SU-DHL-6 (cell line): ENCODE data around the gene DCLK1.

ENCODE experiments used
- CTCF ChIP-seq: fragments of 200-600 bp; sonication (generic); IDR thresholded peaks from one replicate; pipeline ENCODE4 v1.5.1; 2017; ENCODE audit warnings: antibody characterized with exemption, mild to moderate bottlenecking, low read length, moderate library complexity; ENCODE audit not compliant: insufficient read depth, poor library complexity, severe bottlenecking
- EZH2phosphoT487 ChIP-seq: fragments of 200-600 bp; sonication (generic), shearing (Covaris generic); conservative IDR thresholded peaks from 2 replicates; pipeline ENCODE4 v1.6.1; 2018; ENCODE audit warnings: mild to moderate bottlenecking, antibody characterized with exemption, low read length, moderate library complexity, mixed read lengths

DNA sequence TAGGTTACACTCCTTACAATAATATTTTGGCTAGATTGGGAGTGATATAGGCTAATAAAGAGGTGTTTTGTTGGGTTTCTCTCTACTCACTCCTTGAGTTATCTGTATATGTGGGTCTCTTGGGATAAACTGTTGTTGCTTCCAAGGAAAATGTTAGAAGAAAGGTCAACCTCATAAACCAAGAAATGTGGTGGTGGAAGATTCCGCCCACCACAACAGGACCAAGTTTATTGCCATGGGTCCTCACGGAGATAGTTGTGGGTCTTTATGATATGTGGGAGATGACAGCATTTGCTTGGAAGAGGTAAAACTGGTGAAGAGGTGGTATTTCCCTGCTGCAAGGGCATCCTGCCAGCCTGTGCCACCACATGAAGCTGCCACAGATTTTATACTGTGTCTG lies 259.6 kb downstream of the DCLK1 start:
- no peak for TF ChIP-seq CTCF
- TF ChIP-seq EZH2phosphoT487 = no peak
